ENCODE results near the gene ZNF17.
A peak's percentile ranks its signal among the peaks of the same experiment; 100 is the strongest.

DNA sequence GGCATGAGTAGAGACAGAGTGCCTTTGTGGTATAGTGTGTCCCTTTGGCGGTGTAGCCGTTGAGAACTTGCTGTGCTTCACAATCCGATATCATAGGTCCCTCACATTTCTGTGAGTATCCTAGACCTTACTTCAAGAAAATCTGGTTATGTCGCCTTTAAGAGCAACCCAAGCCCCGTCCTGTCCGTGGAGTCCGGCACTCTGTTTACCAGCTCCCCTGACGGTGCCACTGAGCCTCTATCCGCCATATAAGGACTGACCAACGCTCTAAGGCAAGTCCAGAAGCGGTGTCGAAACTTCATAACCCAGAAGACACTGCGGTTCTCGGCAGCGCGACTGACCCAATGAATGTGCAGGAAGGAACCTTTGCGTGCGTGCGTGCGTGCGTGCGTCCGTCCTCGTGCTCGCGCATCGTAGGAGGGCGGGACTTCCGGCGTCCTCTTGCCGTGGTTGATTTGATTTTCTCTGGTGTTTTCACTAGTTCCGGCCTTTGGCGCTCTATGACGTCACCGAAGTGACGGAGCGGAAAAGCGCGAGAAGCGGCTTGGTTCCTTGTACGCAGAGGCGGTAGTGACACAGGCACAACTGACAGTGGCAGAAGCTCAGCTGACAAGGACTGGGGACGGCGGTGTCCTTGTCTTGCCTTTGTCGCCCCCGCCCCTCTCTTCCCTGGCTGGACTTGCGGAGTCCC lies 47.8 kb upstream of the ZNF17 start, which contains the start of the genes TRAPPC2B and ZNF547:
- TF ChIP-seq POLR2A (IDR thresholded peaks at IDR 0.05), result peak; percentile 43
- TF ChIP-seq, protein P1, sequence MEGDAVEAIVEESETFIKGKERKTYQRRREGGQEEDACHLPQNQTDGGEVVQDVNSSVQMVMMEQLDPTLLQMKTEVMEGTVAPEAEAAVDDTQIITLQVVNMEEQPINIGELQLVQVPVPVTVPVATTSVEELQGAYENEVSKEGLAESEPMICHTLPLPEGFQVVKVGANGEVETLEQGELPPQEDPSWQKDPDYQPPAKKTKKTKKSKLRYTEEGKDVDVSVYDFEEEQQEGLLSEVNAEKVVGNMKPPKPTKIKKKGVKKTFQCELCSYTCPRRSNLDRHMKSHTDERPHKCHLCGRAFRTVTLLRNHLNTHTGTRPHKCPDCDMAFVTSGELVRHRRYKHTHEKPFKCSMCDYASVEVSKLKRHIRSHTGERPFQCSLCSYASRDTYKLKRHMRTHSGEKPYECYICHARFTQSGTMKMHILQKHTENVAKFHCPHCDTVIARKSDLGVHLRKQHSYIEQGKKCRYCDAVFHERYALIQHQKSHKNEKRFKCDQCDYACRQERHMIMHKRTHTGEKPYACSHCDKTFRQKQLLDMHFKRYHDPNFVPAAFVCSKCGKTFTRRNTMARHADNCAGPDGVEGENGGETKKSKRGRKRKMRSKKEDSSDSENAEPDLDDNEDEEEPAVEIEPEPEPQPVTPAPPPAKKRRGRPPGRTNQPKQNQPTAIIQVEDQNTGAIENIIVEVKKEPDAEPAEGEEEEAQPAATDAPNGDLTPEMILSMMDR (IDR thresholded peaks at IDR 0.05), result no peak
